Endothelial cell of umbilical vein (primary cell): ENCODE measurements around the gene IGF1. TPM values are rescaled to one million over a fixed set of nuclear protein-coding genes. Genes with fewer than 3 reads are reported as not detected.

Experiments used
- BruUV-seq: library from RNA; stranded (reverse); fragments of 400-500 nt; replicated peaks from 2 replicates; lab custom pipeline; 2021; lab: Mats Ljungman, UMichigan
- CTCF ChIA-PET: fragments of 300-600, 350-600 bp; sonication (Branson Sonifier 250); formaldehyde crosslinking; loops from one replicate; lab custom pipeline; 2021; ENCODE audit warnings: antibody characterized with exemption, inconsistent platforms; lab: Charles Lee
- POLR2A ChIA-PET: fragments of 300-600, 350-600 bp; sonication (Branson Sonifier 250); formaldehyde crosslinking; loops from one replicate; lab custom pipeline; 2021; ENCODE audit warnings: antibody characterized with exemption, inconsistent platforms; lab: Charles Lee
- DNase-seq: peaks from one replicate; pipeline ENCODE4 v3.0.0-alpha.2; 2011; ENCODE audit warnings: low read depth, low spot score
- FAIRE-seq: peaks from 2 replicates; lab custom pipeline; 2011; peaks lifted over from hg19 to GRCh38; lab: Jason Lieb, UNC
- H2AFZ ChIP-seq: 2 replicates; pipeline ENCODE4 v1.6.0; 2012; ENCODE audit warnings: low read depth, low read length, control low read depth, inconsistent platforms
- H3K27ac ChIP-seq: 2 replicates; pipeline ENCODE4 v1.5.1; 2011; ENCODE audit warnings: low read depth, mild to moderate bottlenecking, control low read depth, low read length, moderate library complexity; ENCODE audit not compliant: insufficient read depth
- H3K27me3 ChIP-seq, 2 experiments: 2 replicates each; pipeline versions ENCODE4 v1.6.0 to v1.6.1; 2011; ENCODE audit warnings: low read length in 2 of 2, mixed read lengths in 1 of 2; ENCODE audit not compliant: control insufficient read depth in 2 of 2, insufficient read depth in 2 of 2
- H3K36me3 ChIP-seq, 2 experiments: 2 replicates in 1 of 2; 3 replicates in 1 of 2; pipeline ENCODE4 v1.5.1; 2011; ENCODE audit warnings: low read length in 2 of 2, mild to moderate bottlenecking in 1 of 2, moderate library complexity in 1 of 2; ENCODE audit not compliant: control insufficient read depth in 2 of 2, insufficient read depth in 2 of 2; ENCODE audit errors: extremely low read depth in 1 of 2
- H3K4me1 ChIP-seq: 3 replicates; pipeline ENCODE4 v1.5.1; 2011; ENCODE audit warnings: mild to moderate bottlenecking, low read length; ENCODE audit not compliant: control insufficient read depth, insufficient read depth; ENCODE audit errors: extremely low read depth
- H3K4me2 ChIP-seq: 2 replicates; pipeline ENCODE4 v1.6.1; 2011; ENCODE audit warnings: low read length, control low read depth, mixed read lengths; ENCODE audit not compliant: insufficient read depth
- H3K4me3 ChIP-seq, 3 experiments: fragments of 200-600 bp in 1 of 3; sonication (generic), shearing (Covaris generic) in 1 of 3; replicated peaks in 1 of 3; 2 replicates each; pipeline ENCODE4 v1.5.1; 2011 to 2016; ENCODE audit warnings: control low read depth in 3 of 3, low read length in 3 of 3, mild to moderate bottlenecking in 2 of 3, inconsistent platforms in 1 of 3, low read depth in 1 of 3, moderate library complexity in 1 of 3; ENCODE audit not compliant: insufficient read depth in 1 of 3
- H3K79me2 ChIP-seq: 2 replicates; pipeline ENCODE4 v1.6.0; 2012; ENCODE audit warnings: low read length, inconsistent platforms; ENCODE audit not compliant: control insufficient read depth, insufficient read depth
- H3K9ac ChIP-seq: replicated peaks from 2 replicates; pipeline ENCODE3; 2011; ENCODE audit warnings: low read length, control low read depth; ENCODE audit not compliant: insufficient read depth; ENCODE audit errors: extremely low read depth
- H3K9me1 ChIP-seq: replicated peaks from 3 replicates; pipeline ENCODE4 v1.6.0; 2011; ENCODE audit warnings: mild to moderate bottlenecking, low read length; ENCODE audit not compliant: control insufficient read depth, insufficient read depth; ENCODE audit errors: extremely low read depth
- H3K9me3 ChIP-seq: replicated peaks from 2 replicates; pipeline ENCODE4 v1.5.1; 2012; ENCODE audit warnings: low read length, inconsistent platforms; ENCODE audit not compliant: control insufficient read depth, insufficient read depth
- H4K20me1 ChIP-seq: replicated peaks from 2 replicates; pipeline ENCODE3; 2011; ENCODE audit warnings: mild to moderate bottlenecking, low read length; ENCODE audit not compliant: control insufficient read depth, insufficient read depth; ENCODE audit errors: extremely low read depth
- CTCF ChIP-seq, 2 donors: IDR thresholded peaks; 1 replicate in 1 of 2; 2 replicates in 1 of 2; pipeline ENCODE4 v1.5.1; 2011; ENCODE audit warnings: low read length in 2 of 2, mild to moderate bottlenecking in 2 of 2, moderate library complexity in 2 of 2, control low read depth in 1 of 2, inconsistent platforms in 1 of 2, low read depth in 1 of 2; ENCODE audit not compliant: insufficient read depth in 1 of 2; ENCODE audit errors: extremely low read depth in 1 of 2
- EZH2 ChIP-seq: IDR thresholded peaks from 2 replicates; pipeline ENCODE4 v1.6.1; 2012; ENCODE audit warnings: borderline replicate concordance, low read depth, mild to moderate bottlenecking, moderate library complexity, low read length, inconsistent platforms; ENCODE audit not compliant: severe bottlenecking
- FOS ChIP-seq: IDR thresholded peaks from 2 replicates; pipeline ENCODE4 v1.6.1; 2011; ENCODE audit warnings: mild to moderate bottlenecking, low read length, moderate library complexity, borderline replicate concordance; ENCODE audit not compliant: insufficient read depth
- GATA2 ChIP-seq: IDR thresholded peaks from 2 replicates; pipeline ENCODE4 v1.7.0; 2011; ENCODE audit warnings: low read depth, mild to moderate bottlenecking, moderate library complexity, mixed read lengths, low read length; ENCODE audit not compliant: insufficient read length, insufficient read depth
- JUN ChIP-seq: IDR thresholded peaks from 2 replicates; pipeline ENCODE4 v1.6.1; 2011; ENCODE audit warnings: borderline replicate concordance, low read depth; ENCODE audit not compliant: insufficient read length, insufficient read depth
- MAX ChIP-seq: IDR thresholded peaks from 2 replicates; pipeline ENCODE4 v1.6.1; 2011; ENCODE audit not compliant: insufficient read depth, insufficient read length
- MYC ChIP-seq: IDR thresholded peaks from one replicate; pipeline ENCODE4 v1.6.1; 2011; ENCODE audit warnings: mild to moderate bottlenecking, low read depth, low read length
- POLR2A ChIP-seq: IDR thresholded peaks from 2 replicates; pipeline ENCODE4 v1.6.1; 2012; ENCODE audit warnings: low read depth, mild to moderate bottlenecking, control low read depth, low read length
- POLR2AphosphoS5 ChIP-seq: IDR thresholded peaks from 2 replicates; pipeline ENCODE4 v1.6.1; 2012; ENCODE audit warnings: low read depth, mild to moderate bottlenecking, control low read depth, low read length, moderate library complexity; ENCODE audit not compliant: insufficient read depth
- dilution Hi-C: fragments of 300-500 bp; cut with MboI; formaldehyde crosslinking; loops from one replicate; pipeline ENCODE4 v1.15.0; 2019; ENCODE audit warnings: low sequenced_read_pairs; ENCODE audit not compliant: extremely low pct_ligation_motif_present
- intact Hi-C: fragments of 100-400 bp; cut with micrococcal nuclease; formaldehyde crosslinking; loops from one replicate; pipeline ENCODE4 v1.10.0; 2022
- polyA plus RNA-seq, 4 experiments: library from polyadenylated mRNA; depleted of rRNA in 3 of 4; stranded (reverse) in 3 of 4; unstranded in 1 of 4; fragments of >200 nt; gene quantifications; 2 replicates each; pipeline versions ENCODE4 v1.2.1 to v1.2.3, GENCODE V29; 2011 to 2012; ENCODE audit warnings: missing spikeins in 1 of 4
- total RNA-seq: library from RNA; stranded (reverse); gene quantifications from 2 replicates; pipeline ENCODE4 v1.2.3, GENCODE V29; 2021

Gene IGF1
- total and polyA plus RNA-seq, 2 donors (not counting 3 experiments of a cell fraction or from before 2014, with no cell fraction given) = 0.10 TPM; not detected in 1

GRCh38 chr12:102478405-102479098 lies 1.8 kb downstream of the IGF1 start:
- Histone ChIP-seq H3K79me2 (no peaks in the 10 kb centered on the region), H3K27me3 (no peaks in the 10 kb centered on the region), H3K4me2 (no peak overlapping the region), H3K4me3 (no peak overlapping the region), H3K4me1 (peaks cover 10% of the 10 kb centered on the region), H2AFZ (no peak overlapping the region), H3K27ac (no peak overlapping the region), H4K20me1 (no peaks in the 10 kb centered on the region), H3K9ac (no peak overlapping the region), H3K9me1 (no peaks in the 10 kb centered on the region), H3K36me3 (no peaks in the 10 kb centered on the region), H3K9me3 (no peaks in the 10 kb centered on the region)
- no peak for DNase-seq
- no peak for TF ChIP-seq POLR2A
- TF ChIP-seq MYC = no peak
- TF ChIP-seq JUN = no peak
- TF ChIP-seq GATA2 = no peak
- no peak for TF ChIP-seq MAX
- TF ChIP-seq FOS = no peak
- intact Hi-C loops (no loop called here), dilution Hi-C loops (no loop called here)
- BruUV-seq = no TSS peak
- POLR2A ChIA-PET = no interaction called here
- no peak for FAIRE-seq
- CTCF ChIA-PET = interaction anchor here (0.6 to 1.2 kb wide), 3 partner anchors 309 to 383 kb away, joined by 3 to 6 read pairs (median 3); no protein-coding TSS in a partner anchor

- intact Hi-C loops = no loop called here
- CTCF ChIA-PET = no interaction called here
Measured at GRCh38 chr12:102475355-102475754, 5.0 kb downstream of the IGF1 start.

More at GRCh38 chr12:102475355-102475754, 5.0 kb downstream of the IGF1 start:
- no TSS peak for BruUV-seq
- H3K4me1 ChIP-seq = peaks cover 3% of the 10 kb centered on the region
- no peak overlapping the region for H2AFZ ChIP-seq
- H3K9me3 ChIP-seq = no peaks in the 10 kb centered on the region
- no peak for TF ChIP-seq EZH2
- TF ChIP-seq CTCF (IDR thresholded peaks at IDR 0.05; ENCODE audit: extremely low read depth in 1 of 2, insufficient read depth in 1 of 2, low read depth in 1 of 2, low read length in 2 of 2) = no peak
- TF ChIP-seq GATA2 = no peak
- TF ChIP-seq POLR2AphosphoS5 = no peak
- no peak for TF ChIP-seq JUN
- no peaks in the 10 kb centered on the region for H3K9me1 ChIP-seq
- no peaks in the 10 kb centered on the region for H3K79me2 ChIP-seq
- no peak overlapping the region for H3K4me3 ChIP-seq
- dilution Hi-C loops = no loop called here
- no peak overlapping the region for H3K4me2 ChIP-seq
- DNase-seq = no peak
- no peaks in the 10 kb centered on the region for H4K20me1 ChIP-seq
- no peak for FAIRE-seq
- H3K27ac ChIP-seq = no peak overlapping the region
- no peaks in the 10 kb centered on the region for H3K36me3 ChIP-seq
- H3K27me3 ChIP-seq = no peaks in the 10 kb centered on the region
- no peak overlapping the region for H3K9ac ChIP-seq
- POLR2A ChIA-PET = no interaction called here
